RPMI7951 (cell line): ENCODE results near the gene SPECC1. TPM values are rescaled to one million over a fixed set of nuclear protein-coding genes. Genes with fewer than 3 reads are reported as not detected.
"Not testable (repeated sequence)": the region's sequence is repeated elsewhere in the genome, so short reads cannot be mapped to it uniquely, and the experiment has no call there.

Experiments used
- DNase-seq: peaks from one replicate; pipeline ENCODE4 v3.0.0-alpha.2; 2012; ENCODE audit warnings: low read depth
- total RNA-seq: library from RNA; depleted of rRNA; stranded (reverse); fragments of >200 nt; shearing (Covaris generic); gene quantifications from 2 replicates; pipeline ENCODE4 v1.2.3, GENCODE V29; 2014

The SPECC1 gene
- total RNA-seq, 1 experiment from 2014 or later: 40.3 TPM

DNA sequence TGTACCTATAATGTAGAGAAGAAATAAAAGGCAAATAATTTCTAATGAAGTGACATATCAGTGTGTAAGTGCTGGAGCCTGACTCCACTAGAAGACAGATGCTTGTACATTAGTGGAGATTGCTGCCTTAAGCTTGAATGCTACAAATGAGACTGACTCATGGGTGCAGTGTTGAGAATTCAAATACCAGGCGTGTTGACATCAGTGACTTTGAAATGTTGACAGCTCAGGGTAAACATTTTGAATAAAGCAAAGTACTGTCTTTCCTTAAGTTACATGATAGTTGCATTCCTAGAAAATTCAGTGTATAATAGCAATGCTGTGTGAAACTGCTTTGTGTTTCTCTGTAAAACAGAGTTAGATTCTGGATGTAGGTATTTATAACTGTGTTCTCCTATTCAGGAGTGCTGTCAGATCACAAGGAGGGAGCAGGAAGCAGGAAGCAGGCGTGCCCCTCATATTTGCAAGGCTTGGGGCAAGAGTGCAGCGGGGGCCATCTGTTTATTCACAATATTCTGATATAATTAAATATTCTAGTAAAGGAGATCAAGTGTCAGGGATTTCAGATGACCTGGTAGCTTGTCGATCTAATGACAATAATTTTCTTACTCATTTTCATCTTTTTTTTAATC, 119.0 kb downstream of the SPECC1 start:
- no peak for DNase-seq

DNA sequence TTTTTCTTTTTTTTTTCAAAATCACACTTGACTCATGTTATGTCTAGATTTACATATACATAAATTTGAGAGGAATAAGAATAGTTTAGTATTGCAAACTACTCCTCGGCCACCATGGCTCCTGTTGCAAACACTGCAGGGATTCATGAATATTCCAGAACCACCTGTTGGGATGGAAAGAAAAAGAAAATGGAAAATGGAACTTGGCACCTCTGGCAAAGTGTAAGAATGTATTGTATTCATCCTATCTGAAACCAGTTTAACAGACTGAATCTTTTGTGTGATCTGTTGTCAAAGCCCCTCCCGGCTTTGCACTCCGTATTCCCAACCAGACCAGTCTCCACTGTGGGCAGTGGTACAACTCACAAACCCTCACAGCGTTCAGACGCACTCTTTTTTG, 124.4 kb downstream of the SPECC1 start:
- DNase-seq: no peak

DNA sequence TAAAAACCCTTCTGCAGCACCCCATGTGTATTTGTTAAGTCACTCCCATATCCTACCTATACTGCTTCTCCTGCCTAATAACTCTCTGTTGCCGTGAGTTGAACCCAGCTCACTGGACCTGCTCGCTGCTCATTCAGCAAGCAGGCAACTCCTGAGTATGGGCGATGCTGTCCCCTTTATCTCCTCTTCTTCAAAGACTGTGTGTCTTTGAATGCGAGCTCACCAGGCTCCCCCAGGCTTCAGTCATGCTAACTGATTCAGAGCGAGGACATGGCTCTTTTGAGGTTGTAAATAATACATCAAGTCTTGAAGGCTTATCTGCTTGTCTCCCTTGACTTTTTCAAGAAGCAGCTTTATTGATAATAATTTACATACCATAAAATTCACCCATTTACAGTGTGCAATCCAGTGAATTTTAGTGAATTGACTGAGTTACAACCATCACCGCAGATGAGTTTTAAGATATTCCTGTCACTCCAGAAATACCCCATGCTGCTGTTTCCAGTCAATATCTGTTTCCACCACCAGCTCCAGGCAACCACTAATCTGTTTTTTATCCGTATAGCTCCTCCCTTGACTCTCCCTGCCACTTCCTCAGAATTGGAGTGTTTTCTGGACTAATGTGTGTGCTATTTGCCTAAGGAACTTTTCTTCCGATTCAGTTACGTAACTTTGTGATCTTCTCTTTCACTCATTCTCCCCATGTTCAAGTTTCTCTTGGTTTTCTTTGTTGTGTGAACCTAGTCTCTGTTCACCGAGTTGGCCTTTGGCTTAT, 132.2 kb downstream of the SPECC1 start:
- DNase-seq: no peak

DNA sequence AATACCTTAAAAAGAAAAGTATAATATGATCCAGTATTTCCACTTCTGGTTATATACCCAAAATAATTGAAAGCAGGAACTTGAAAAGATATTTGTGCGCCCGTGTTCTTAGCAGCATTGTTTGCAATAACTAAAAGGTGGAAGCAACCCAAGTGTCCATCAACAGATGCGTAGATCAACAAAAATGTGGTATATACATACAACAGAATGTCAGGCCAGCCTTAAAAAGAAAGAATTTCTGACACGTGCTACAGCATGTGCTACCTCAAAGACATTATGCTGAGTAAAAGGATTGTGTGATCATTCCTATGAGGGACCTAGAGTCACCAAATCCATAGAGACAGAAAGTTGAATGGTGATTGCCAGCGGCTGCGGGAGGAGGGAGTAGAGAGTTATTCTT, 133.1 kb downstream of the SPECC1 start:
- DNase-seq: no peak

DNA sequence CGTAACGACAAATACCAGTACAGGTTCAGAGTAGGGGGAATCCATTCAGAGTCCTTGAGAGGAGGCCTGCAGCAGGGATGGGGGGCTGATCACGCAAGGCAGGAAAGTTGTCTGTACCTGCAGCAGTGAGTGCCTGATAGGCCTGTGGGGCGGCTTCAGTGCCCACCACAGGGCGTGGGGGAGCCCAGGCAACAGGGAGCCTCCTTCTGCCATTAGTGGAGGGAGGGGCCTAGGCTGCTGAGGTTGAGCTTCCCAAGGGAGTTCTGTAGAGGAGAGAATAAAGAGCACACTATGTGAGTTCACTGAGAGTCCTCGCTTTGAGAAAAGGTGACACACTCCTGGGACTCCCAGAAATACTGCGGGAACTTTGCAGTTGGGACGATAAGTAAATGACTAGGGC, 134.6 kb downstream of the SPECC1 start:
- DNase-seq: no peak

DNA sequence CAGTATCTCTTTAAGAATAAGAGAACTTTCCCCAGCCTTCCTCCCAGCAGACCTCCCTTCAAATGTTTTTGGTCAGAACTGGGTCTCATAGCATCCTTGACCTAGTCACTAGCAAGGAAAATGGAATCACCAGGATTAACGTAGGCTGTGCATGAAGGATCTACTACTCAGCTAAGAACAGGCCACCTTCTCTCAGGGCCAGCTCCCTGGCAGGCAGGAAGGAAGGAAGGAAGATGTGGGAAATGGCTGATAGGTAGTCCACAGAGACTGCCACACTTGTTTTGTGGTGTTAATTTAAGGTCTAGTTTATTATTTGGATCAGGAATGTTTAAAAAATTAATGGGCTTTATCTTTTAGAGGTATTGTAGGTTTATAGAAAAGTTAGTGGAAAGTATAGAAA, 136.4 kb downstream of the SPECC1 start:
- DNase-seq: no peak

DNA sequence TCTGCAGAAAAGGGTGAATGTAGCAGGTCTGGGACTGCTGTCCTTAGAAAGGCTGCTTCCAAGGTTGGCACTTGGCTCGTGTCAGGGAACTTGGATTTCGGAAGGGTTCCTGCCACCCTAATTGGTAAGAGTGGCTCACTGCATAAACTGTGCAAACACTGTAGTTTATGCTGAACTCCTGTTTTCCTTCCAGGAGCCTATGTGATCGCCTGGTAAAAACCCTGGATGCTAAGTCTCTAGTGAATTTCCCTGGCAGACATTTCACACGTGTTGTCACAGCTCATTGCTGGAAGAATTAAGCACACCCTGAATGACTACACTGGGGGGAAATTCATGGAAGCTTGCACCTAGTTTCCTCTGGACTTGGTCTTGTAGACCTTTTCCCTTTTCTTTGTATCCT, 140.1 kb downstream of the SPECC1 start:
- no peak for DNase-seq

DNA sequence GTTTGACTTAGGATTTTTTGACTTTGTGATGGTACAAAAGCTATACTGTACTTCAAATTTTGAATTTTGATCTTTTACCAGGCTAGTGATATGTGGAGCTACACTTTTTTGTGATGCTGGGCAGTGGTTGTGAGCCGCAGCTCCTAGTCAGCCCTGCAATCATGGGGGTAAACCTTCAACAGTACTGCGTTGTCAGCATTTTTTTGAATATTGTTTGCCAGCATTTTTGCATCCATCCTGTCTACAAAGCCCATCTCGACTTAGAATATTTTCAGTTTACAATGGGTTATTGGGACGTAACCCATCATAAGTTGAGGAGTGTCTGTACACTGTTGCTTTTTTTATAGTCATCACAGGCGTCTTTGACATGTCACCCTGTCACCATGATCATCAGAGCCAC, 142.0 kb downstream of the SPECC1 start:
- DNase-seq: no peak

DNA sequence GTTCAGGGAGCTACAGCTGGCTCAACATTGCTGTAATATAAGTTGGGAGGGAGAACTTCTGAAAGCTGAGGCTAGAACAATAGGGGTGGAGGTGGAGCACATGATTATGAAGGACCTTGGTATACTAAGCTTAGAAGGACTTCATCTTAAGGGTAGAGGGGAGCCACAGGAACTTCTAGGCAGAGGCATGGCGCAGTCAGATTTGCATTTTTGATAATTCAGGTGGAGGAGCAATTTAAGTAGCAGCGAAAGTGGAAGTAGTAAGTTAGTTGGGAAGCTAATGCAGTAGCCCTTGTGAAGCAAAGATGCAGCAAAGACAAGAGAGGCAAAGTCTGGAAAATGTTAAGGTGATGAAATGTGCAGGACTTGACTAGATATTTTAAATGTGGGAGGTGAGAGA, 144.1 kb downstream of the SPECC1 start:
- DNase-seq: no peak

DNA sequence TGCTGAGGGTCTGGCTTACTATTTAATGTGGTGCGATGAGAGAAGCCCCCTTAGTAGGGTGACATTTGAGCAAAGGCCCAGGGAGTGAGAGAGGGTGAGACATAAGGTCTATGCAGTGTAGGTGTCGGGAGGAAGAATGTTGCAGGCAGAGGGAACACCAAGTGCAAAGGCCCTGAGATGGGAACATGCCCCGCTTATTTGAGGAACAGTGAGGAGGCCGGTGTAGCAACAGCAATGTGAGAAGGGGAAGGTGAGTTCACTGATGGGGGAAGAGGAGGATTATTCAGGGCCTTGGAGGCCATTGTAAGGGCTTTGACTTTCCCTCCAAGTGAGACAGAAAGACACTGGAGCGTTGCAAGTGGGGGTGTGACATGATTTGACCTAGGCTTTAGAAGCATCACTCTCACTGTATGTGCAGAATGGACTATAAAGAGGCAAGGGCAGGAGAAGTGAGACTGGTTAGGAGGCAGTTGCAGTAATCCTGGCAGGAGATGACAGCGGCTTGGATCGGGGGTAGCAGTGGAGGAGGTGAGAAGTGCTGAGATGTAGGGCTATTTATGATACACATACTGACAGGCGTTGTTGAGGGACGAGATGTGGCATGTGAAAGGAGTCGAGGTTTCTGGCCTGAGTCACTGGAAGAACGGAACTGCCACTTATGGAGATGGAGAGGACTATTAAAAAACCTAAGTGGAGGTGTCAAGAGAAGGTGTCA, 145.3 kb downstream of the SPECC1 start:
- DNase-seq: no peak

DNA sequence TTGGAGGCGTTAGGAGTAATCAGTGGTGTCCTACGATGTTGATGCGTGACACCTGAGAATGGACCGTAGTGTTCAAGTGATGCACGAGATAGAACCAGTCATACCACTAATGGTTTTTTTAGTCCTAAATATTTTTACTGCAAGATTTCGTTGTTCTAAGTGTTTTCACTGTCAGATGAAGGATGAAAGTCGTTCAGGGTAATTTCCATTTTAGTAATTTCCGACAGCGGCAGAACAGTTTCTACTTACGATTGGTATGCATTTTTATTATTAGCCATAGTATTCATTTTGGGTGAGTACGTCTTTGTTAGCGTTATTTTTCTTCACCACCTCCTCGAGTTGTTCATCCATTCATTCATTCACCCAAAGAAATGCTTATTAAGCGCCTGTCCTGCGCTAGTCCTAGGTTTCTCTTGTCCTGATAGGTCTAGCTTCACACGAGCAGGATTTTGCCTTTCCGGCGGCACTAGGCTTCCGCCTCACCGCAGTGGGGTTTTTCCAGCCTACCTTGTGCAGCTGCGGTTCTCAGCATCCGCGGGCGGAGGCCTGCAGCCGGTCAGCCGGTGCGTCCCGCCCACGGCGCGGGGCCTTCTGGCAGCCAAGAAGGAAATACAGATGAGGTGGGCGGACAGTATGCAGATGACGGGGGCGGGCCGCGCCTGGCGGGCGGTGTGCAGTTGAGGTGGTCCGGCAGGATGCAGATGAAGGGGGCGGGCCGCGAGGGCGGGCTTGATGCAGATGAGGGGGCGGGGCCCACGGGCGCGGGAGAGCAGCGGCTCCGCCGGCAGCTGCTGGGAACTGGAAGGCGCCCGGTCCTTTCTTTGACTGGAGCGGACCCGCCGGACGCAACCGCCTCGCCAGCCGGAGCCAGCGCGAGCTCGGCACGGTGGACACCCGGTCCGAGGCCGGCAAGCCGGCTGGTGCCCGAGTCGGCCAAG, 146.4 kb downstream of the SPECC1 start:
- DNase-seq: peak; percentile 96

DNA sequence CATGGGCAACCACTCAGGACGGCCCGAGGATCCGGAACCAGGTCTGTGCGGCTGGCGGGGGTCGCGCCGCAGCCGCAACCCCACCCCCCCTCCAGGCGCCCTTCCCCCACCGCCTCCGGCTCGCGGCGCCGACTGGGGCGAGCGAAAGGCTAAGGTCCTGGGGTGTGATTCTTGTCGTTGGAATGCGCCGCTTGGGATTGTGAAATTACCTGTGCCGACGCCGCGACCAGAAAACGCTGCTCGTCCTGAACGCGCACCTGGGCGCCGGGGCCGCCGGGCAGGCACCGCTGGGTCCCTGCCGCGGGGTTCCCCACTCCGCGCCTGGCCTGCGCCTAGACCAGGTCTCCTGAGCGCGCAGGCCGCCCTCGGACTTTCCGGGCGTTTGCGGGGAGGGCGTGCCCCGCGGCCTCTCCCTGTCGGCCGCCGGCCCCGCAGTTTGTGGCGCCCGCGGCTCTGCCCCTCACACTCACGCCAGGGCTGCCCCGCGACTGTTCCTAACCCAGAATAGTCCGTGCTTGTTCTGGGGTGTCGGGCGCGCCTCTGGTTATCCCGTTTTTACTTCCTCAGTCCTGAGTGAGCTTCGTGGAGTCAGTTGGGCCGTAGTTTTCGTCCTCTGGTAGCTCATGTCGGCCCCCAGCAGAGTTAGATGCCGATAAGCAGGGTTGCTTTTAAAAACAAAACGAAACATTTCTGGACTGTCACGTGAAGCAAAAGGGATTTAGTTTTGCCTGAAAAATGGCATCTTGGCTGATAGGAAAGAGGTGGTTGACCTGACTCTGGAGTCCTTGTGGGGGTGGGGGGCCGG, 147.2 kb downstream of the SPECC1 start:
- peak; percentile 39 for DNase-seq

DNA sequence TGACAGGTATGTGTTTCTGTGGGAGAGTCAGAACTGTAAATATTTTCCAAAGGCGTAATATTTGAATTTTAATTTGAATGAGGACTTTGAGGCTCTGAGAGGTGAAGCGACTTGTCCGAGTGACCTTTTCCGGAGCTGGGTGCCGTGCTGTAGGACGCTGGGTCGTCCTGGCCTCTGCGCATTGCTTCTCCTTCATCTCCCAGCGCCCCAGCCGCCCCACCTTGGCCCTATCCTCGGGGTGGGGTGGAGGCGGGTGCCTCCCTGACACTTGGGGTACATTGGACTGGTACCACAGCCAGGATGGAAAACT, 147.8 kb downstream of the SPECC1 start:
- no peak for DNase-seq

DNA sequence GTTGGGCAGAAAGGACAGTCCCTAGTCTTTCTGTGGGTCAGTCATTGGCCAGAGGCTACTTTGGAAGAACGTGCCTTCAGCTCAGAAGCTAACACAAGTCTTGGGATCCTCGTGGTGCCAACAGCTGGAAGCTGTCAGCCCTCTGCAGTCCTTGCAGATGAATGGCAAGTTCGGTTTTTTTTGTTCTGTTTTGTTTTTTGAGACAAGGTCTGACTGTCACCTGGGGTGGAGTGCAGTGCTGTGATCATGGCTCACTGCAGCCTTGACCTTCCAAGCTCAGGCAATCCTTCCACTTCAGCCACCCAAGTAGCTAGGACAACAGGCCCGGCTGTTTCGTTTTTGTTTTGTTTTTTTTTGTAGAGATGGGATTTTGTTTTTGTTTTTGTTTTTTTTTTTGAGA, 149.4 kb downstream of the SPECC1 start:
- DNase-seq: no peak

DNA sequence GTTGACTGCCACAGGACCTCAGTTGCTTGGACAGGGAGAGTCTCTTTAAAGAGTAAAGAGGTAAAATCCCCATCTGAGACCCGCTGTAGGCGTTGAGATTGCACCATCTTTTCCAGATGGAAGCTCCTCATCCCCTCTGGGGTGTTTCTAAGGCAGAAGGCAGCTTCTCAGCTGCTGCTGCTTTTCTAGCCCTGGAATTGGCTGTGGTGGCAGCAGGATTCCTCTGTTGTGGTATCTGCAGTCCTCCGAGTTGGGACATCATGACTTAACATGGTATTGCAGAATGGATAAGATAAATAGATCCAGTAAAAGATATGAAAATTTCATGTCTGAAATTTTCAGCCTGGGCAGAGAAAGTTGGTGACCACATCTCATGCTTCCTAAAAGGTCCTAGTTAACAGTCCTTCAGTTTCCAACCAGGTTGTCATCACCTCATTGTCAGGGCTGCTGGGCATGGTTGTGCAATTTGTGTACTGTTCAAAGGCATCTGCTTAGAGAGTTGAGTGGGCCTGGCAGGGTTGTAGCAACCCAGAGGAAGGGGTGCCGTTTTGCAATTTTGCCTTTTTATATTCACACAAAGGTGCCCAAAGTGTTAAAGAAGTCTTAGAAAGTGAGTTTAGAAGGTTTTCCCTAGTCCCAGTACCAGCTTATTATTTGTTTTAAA, 150.4 kb downstream of the SPECC1 start:
- DNase-seq: peak; percentile 10

DNA sequence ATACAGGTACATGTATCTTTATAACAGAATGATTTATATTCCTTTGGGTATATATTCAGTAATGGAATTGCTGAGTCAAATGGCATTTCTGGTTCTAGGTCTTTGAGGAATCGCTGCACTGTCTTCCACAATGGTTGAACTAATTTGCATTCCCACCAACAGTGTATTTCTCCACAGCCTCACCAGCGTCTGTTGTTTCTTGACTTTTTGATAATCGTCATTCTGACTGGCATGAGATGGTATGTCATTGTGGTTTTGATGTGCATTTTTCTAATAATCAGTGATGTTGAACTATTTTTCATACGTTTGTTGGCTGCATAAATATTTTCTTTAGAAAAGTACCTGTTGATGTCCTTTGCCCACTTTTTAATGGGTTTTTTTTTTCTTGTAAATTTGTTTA, 156.4 kb downstream of the SPECC1 start:
- not testable (repeated sequence) for DNase-seq

DNA sequence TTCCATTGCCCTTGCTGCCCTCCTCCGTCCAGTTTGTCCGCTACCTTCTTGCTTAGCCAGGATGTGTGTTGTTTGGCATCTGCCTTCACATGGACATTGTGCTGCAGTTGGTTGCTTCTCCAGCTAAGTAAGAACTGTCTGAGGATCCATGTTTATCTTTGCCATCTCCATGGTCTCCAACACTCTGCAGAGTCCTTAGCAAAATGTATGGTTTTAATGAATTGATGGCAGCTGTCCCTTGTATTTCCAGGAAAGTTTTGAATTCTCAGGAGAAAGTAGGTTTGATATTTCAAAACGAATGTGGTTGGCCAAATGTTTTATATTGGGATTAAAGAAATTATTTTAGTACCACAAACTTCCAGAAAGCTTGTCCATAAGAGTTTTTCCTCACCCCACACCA, 160.9 kb downstream of the SPECC1 start:
- DNase-seq: no peak

DNA sequence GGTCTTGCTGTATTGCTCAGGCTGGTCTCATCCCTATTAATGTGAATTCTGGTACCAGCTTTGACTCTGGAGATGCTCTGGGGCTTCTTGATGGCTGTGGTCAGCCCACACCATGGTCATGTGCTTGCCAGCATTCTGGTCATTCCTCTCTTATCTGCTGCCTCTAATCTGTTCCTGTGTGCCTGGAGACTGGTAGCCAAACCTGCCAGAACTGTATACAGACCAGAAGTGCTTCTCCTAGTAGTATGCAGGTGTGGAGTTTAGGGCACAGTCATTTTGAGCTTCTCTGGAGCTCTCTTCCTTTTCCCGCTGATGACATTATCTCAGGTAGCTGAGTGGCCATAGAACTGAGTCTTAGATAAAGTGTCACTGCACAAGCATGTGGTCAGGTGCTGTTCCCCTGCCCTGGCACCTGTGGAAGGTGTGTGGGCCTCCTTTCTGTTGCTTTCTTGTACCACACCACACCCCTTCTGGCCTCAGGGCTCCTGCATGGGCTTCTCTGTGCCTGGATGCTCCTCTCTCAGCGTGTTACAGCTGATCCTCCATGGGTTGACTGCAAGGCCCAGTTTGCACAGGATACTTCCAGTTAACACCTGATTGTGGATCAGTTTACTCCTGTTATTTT, 162.7 kb downstream of the SPECC1 start:
- peak; percentile 47 for DNase-seq

DNA sequence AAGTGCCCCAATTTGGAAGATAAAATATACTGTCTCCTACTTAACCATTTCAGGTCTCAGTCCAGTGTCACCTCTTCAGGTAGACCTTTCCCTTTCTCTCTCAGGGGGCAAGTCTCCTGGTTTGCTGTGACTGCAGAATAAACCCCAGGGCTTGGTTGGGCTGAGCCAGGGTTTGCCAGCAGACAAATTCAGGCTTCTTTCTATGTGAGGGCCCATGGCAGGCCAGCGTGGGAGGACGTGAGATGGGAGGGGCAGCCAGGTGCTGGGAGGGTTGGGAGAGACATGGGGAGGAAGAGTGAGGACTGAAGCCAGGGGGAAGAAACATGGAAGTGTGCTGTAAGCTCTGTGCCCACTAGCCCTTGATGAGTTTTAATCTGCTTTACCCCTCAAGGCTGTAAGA, 163.2 kb downstream of the SPECC1 start:
- no peak for DNase-seq

DNA sequence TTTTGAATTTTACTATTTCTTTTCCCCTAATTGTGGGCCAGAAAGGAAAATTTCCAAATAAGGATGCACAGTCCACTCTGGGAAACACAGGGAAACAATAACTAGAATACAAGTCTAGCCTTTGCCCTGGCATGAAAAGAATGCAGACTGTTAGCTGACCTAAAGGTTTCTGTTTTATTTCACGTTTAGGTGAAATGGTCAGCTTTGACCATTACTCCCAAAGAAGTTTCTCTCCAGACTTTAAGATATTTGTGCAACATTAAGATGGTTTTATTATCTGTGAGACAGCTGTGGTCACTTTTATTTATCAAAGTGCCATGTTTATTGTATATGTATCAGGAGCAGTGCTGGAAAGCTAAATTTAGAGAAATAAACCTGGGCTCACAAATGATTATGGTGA, 163.9 kb downstream of the SPECC1 start:
- DNase-seq: peak; percentile 23
